ENCODE results near the gene DOCK9.

DNA sequence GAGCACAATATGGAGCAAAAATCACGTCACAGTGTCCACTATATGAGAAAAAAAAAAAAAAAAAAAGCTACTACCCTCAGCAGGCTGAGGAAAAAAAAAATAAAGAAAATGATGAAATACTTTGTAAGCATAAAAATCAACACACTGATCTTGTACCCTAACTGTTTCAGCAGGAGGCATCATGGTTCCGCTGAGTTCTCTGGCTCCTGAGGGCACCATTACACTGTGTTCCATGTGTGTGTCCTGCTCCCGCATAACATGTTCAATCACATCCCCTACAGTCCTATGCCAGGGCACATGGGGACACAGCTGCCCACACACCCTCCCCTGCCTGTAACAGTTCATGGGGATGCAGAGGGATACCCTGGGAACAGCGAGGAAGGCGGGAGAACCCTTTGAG, 33.5 kb downstream of the DOCK9 start:
- TF ChIP-seq CTCF (IDR thresholded peaks at IDR 0.05; ENCODE audit: poor library complexity) = no peak
- TF ChIP-seq EZH2 (IDR thresholded peaks at IDR 0.05; ENCODE audit: borderline replicate concordance) = no peak

Measured in hepatocyte (in vitro differentiated cells).